ENCODE results near the gene ERC2. TPM values are rescaled to one million over a fixed set of nuclear protein-coding genes. Genes with fewer than 3 reads are reported as not detected.

The ERC2 gene
- polyA plus RNA-seq, 1 donor = 1.6 TPM

DNA sequence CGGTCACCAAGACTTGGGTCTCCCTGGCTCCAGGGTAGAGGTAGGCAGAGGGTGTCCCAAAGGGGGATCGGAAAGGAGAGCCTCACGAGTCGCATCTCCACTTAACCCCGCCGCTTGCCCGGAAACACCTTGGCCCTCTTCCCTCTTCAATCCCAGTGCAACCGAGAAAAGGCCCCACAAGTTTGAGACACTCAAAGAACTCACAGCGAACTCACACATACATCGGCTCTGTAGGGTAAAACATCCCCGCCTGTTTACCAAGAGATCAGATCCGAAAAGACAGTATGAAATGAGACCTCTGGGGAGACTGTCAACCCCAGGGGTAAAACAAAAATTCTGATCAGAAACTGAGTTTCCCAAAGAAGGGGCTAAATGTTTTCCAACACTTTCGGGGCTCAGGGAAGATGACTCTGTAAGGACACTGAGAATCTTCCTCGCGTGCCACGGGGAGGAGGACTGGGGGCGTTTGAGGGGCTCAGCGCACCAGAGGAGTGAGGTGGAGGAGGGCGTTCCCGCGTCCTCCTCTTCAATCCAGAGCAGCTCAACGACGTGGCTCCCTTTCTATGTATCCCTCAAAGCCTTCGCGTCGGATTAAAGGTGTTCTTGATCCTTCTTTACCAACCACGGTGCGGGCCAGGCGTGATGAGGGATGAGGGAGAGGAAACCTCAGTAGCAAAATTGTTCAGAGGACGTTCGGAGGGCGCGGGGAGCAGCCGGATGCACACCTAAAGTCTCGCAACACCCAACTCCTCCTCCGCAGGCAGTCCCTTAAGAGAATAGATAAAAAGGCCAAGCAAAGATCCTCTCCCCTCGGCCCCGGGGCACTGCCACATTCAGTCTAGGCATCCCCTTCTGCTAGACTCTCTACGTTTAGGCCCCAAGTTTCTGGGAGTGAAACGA lies 984.8 kb downstream of the ERC2 start:
- DNase-seq = peak; percentile 31

DNA sequence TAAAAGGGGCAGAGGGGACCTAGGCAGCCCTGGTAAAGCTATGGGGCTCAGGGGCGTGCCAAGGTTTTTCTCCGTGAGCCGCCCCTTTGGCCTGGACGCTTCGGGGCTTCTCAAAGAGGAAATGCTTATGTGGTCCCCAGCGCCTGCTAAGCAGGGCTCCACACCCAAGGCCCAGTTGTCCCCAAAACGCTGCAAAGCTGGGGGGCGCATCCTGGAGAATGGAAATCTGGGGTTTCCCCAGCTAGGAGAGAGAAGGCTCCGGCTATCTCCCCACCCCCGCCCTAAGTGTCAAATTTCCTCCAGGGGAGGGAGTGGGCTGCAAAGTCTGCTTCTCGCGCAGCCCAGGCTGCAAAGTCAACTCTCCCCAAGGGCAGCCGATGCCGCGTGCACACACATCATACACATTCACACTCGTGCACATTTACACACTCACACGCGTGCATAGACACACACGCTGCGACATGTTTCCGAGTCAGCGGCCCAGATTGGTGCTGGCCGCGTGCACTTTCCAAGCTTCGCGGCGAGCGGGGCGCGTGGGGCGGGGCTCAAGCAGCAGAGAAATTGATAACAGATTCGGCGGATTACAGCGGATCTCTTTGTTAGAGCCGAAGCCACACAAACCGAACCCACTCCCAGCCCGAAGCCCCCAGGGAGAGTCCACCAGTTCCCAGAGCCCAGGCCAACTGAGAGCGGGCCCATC lies 985.6 kb downstream of the ERC2 start:
- DNase-seq = peak; percentile 73

DNA sequence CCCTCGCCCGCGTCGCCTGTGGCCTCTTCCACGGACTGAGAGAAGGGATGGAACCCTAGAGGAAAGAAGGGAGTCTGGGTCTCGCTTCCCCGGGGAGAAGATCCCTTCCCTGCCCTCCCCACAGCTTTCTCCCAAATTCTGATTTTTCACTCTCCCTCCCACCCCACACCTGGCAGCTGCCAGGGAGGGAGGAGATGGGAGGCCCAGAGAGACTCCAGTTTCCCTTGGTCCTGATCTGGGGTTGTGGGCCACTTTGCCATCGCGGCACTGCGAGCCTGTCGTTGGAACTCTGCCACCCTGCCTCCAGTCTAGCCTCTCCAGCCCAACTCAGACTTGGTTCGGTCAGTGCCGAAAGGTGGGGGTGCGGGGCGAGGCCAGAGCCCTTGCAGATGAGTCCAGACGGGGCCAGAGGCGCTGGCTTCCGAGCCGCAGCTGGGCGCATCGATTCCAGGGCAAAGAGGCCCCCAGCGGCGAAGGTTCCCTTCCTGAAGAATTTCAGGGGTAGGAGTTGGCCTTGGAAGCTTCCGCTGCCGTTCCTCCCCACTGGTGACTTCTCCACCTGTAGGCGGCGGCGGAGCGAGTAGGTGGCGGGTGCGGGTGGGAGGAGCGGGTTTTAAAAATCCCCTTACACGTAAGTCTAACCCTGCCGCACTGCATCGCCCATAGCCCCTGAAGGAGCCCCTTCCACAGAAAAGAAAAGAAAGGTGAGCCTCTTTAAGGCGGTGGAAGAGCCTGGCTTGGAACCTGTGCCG lies 986.3 kb downstream of the ERC2 start:
- DNase-seq = peak; percentile 32

DNA sequence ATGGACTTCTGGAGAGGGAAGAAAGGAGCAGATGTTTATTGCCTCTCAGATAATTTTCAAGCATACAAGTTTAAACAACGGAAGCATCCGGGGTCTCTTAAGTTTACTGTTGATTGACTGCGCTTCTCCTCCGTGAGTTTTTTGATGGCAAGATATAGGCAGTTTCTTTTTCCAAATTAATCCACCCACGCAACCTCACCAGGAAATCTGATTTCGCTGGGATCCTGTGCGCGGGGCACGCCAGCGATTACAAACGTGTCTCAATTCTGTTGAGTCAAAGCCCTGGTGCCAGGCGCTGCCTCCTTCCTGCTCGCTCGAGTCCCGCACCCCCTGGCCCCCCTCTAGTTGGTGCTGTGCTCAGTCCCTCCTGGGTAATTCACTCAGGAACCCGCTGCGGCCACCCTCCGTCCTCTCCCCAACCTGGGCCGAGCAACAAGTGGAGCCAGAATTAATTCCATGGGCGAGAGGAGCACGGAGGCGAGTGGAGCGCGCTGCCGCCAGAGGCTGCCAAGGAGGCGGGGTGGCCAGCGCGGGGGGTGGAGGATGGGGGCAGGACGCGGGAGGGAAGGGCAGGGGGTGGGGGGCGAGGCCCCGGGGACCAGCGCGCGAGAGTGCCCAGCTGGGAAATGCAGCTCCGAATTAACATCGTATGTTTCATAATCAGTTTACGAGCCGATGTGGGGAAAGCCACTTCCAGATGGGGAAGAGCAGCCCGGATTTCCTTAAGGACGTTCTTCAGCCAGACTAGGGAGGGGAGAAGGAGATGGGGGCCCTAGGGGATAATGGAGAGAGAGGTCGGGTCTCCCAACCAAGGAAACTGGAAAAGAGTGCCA lies 987.1 kb downstream of the ERC2 start:
- peak; percentile 24 for DNase-seq

DNA sequence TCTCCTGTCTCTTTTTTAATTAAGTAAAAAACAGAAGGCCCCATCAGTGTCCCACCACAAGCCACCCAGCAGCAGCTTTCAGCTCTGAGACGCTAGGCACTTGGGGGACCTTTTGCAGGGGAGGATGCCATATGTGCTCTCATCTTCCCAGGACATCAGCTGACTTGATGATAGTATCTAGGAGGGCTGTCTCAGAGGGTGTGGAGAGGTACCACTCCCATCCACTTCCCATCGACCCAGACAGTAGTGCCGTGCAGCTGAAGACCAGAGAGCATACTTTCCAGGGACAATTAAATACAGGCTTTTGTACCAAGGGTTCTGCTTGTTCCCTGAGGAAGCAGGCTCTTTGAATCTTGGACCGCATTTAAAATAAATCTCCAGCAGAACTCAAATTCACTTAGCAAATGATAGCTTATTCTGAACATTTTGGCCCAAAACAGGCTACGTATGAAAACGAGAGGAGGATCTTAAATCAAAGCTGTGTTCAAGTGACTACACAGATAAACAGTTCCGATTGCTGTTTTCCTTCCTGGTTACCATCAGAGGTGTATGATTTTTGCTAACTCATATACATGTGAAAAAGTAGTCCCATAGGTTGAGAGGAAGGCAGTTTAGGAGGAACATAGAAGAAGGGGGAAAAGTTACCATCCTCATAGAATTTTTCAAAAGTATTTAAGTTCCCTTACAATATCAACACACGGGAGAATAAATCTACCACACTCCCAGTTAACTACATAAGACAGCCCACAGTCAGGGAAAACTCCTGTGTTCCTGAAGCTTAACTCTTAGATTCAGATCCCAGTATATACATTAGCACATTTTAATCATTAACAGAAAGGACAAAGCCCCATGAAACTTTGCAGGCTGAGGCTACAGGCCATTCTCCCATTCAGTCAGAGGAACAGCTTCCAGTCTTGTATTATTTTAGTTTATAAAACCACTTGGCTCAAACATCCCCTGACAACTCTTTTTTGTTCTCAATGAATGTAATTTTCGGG lies 990.7 kb downstream of the ERC2 start:
- no peak for DNase-seq

DNA sequence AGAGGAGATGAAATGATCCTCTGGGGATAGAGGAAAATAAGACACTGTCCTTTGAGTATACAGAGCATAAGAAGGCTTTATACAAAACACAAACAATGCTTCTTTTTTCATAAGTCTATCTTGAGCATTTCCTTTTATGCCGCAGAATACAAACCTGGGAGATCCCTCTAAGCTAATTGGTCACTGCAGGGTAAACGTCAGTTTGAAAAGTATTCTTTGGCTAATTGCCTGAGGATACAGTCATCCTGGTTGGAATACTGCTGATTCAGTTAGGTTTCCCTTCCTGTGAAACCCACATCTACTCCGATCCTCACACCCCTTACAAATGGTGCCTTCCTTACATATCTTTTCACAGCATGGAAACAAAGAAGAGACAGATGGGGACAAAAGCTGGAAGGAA lies 991.8 kb downstream of the ERC2 start:
- DNase-seq = no peak

DNA sequence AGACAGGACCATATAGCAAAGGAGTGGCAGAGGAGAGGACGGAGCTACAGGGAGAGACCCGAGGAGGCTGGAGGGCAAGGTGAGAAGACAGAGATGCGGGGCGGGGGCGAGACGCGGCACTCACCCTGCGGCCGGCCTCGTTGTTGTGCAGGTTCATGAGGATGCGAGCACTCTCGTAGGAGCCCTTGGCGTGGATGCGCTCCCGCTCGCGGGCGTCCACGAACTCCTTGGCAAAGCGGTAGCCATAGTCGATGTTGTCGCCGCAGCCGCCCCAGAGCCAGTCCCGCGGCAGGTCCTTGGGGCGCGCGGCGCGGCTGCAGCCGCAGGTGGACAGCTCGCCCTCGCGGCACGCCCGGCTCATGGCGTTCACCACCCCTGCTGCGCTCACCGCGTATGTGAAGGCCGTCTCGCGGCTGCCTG lies 994.0 kb downstream of the ERC2 start:
- no peak for DNase-seq

DNA sequence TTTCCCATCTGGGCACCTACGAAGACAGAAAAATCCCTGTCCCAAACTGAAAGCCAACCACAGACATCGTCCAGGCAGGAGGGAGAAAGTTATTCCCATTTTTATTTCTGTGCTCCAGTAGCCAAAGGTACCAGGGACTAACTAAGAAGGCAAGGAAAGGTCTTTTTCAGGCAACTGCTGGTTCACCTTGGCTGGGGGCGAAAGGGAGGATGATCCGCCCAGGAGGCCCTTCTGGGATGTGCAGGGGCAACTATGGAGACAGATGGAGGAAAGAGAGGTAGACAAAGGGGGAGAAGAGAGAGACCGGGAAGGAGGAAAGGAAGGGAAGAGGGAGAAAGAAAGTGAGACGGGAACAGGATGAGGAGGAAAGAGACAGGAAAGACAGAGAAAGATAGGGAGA lies 994.5 kb downstream of the ERC2 start:
- DNase-seq = no peak

DNA sequence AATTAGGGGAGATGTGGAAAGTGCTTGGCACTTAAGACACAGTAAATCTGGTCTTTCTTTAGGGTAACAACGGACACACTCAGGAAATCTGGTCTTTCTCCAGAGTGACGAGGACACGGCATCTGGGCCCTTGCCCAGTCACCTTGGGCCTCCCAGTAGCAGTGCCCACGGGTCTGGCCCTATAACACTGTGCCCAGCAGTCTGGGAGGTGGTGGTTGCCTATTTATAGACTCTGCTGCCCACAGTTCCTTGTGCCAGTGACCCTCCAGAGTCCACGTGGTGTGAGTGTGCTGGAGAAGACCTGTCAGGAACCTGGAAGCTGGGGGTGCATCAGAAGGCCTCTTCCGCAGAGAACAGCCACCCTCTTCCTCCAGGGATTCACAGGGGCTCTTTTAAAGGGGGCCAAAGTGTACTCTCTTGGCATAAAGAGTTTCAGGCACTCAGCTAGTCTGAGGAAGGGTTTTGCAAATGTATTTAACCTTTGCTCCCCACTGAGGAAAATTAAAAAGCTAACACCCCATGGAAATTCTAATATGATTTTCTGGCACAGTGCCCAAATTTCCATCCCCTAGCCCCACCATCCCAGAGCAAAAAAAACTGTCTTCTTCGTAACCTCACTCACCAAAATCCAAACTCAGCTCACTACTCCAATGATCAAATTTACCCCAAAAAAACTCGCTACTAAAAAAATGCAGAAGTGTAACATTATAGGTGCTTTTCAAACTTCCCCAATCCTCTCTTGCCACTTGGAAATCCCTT lies 996.6 kb downstream of the ERC2 start:
- no peak for DNase-seq

DNA sequence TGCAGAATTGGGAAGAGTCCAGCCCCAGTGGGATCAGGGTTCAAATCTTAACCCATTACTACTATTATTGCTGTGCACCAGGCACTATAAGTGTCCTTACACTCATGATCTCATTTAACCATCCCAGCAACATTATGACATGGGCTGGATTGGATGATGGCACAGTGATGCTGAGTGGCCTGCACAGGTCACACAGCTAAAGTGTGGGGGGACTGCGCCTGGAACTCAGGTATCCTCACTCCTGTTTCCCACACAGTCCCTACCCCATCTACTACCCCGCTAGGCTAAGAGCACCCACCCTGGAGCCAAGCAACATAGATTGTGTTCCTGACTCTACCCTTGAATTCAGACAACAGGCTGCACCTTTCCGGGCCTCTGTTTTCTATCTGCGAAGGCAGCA lies 997.2 kb downstream of the ERC2 start:
- no peak for DNase-seq

DNA sequence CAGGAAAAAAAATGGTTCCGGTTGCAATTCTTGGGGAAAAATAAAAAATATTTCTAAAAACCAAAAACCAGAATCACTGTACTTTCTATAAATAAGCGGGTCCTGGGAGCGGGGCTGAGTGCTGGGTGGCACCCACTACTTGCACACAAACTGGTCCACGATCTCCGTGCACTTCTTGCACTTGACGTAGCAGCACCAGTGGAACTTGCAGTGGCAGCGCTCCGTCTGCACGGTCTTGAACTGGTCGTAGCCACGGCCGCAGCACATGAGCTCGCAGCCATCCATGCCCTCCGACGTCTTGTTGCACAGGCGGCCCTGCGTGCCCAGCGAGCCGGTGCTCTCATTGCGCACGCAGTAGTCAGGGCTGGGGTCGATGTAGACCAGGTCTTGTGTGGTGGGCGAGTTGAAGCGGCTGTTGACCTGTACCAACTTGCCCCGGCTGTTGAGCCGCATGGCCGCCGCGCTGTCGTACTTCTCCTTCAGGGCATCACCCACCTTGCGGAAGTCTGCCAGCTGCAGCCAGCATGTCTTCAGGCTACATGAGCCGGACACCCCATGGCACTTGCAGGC lies 998.2 kb downstream of the ERC2 start:
- no peak for DNase-seq

DNA sequence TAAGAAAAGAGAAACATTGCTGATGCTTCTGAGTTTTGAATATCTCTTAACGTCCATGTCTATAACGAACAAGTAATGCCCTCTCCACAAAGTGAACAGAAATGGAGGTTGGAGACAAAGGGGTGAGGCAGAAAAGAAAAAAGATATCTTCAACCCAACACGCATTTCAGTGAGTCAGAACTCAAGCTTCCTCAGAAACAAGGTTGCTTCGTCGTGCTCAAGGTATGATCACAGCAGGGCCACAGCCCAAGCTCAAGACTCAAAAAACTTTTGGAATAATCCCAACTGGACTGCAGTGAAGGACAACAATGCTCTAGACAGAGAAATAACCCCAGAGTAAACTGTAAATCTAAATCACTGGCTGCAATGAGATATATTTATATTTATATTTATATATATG lies 1000.0 kb downstream of the ERC2 start:
- no peak for DNase-seq

DNA sequence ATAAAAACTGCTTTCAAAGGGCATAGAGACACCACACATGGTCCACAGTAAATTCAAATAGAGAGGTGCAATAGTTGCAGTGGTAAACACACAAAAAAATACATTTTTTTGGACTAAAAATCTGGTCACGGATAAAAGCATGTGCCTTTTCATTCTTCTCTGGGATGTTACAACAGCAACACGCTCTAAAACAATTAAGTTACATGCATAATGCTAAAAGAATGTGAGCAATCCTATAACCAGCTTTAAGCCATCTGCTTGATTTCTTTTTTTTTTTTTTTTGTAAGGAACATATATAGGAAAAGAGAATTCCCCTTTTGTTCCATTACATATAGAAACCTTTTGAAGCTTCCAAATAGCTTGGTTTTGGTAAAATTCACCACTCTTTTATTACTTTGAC lies 1001.2 kb downstream of the ERC2 start:
- DNase-seq = no peak

DNA sequence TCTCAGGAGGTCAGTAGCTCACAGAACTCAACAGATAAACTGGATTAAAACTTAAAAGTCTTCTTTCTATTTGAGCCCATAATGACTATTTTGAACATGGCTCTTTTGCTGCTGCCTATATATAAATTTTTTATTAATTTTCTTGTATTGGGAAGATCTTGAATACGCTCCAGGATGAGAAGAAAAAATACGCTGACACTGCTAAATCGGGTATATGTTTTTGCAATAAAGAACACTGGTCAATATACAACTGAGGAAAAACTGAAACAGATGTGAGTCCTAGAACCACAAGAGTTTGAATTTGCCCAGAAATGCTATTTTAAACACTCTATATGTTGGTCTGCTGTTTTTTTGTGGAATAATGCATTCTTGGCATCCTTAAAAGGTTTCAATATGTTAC lies 1001.7 kb downstream of the ERC2 start:
- no peak for DNase-seq

DNA sequence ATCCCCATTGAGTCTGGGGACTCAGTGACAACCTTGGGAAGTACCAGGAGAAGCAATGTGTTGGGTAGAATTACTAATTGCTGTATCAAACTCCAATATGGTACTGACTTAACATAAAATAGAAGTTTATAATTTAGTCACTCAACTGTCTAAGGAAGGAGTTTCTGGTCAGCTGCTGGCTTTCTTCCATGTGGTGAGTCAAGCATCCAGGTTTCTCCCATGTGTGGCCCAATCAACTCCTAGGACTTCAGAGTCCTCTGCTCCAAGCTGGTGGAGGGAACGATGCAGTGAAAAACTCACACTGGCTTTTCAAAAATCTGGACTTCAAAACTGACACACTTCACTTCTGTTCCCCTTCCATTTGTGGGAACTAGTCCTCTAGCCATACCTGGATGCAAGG lies 1006.4 kb downstream of the ERC2 start:
- no peak for DNase-seq

DNA sequence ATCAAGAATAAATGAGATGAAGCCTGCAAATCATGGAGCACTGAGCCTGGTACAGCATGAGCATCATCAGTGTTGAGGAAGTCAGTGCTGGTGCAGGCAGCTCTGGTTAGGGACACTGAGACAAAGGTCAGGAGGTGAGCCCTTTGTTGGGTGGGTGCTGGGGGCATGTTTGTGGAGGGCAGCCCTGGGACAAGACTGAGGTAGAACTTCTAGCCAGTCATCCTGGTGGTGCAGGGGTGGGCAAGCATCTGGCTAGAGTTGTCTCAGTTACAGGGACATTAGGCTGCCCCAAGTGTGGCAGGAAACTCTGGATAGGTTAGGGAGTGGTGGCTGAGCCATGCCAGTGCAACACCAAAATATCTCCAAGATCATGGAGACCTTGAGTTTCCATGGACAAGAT lies 1008.4 kb downstream of the ERC2 start:
- DNase-seq = no peak

All from hindlimb muscle (tissue), 1 donor.